Measurements from ENCODE around the gene INSYN2B. TPM values are rescaled to one million over a fixed set of nuclear protein-coding genes. Genes with fewer than 3 reads are reported as not detected.
"Not testable (repeated sequence)": the region's sequence is repeated elsewhere in the genome, so short reads cannot be mapped to it uniquely, and the experiment has no call there.

INSYN2B gene
- total RNA-seq, 1 experiment from 2014 or later: 15.6 TPM

GRCh38 chr5:169850409-169850808 lies 129.9 kb downstream of the INSYN2B start:
- DNase-seq (ENCODE audit: low spot score): no peak

- DNase-seq (ENCODE audit: low spot score): no peak
Observed at GRCh38 chr5:169848792-169849191, 131.5 kb downstream of the INSYN2B start.

- no peak for DNase-seq (ENCODE audit: low spot score)
Observed at GRCh38 chr5:169848271-169848670, 132.0 kb downstream of the INSYN2B start.

GRCh38 chr5:169847519-169847918 lies 132.8 kb downstream of the INSYN2B start:
- no peak for DNase-seq (ENCODE audit: low spot score)

- no peak for DNase-seq (ENCODE audit: low spot score)
Observed at GRCh38 chr5:169842699-169843098, 137.6 kb downstream of the INSYN2B start.

GRCh38 chr5:169840405-169840804 lies 139.9 kb downstream of the INSYN2B start:
- DNase-seq (ENCODE audit: low spot score): no peak

GRCh38 chr5:169838688-169839087 lies 141.6 kb downstream of the INSYN2B start:
- DNase-seq (ENCODE audit: low spot score): no peak

GRCh38 chr5:169837686-169838085 lies 142.6 kb downstream of the INSYN2B start:
- no peak for DNase-seq (ENCODE audit: low spot score)

GRCh38 chr5:169836835-169837536 lies 143.3 kb downstream of the INSYN2B start:
- no peak for DNase-seq (ENCODE audit: low spot score)

- not testable (repeated sequence) for DNase-seq (ENCODE audit: low spot score)
Observed at GRCh38 chr5:169834540-169834939, 145.8 kb downstream of the INSYN2B start.

- not testable (repeated sequence) for DNase-seq (ENCODE audit: low spot score)
Observed at GRCh38 chr5:169833681-169834292, 146.5 kb downstream of the INSYN2B start.

GRCh38 chr5:169832845-169833244 lies 147.4 kb downstream of the INSYN2B start:
- no peak for DNase-seq (ENCODE audit: low spot score)

- no peak for DNase-seq (ENCODE audit: low spot score)
Observed at GRCh38 chr5:169832304-169832703, 148.0 kb downstream of the INSYN2B start.

GRCh38 chr5:169831331-169831730 lies 149.0 kb downstream of the INSYN2B start:
- no peak for DNase-seq (ENCODE audit: low spot score)

GRCh38 chr5:169828385-169828784 lies 151.9 kb downstream of the INSYN2B start:
- no peak for DNase-seq (ENCODE audit: low spot score)

GRCh38 chr5:169827769-169828168 lies 152.5 kb downstream of the INSYN2B start:
- DNase-seq (ENCODE audit: low spot score): no peak

GRCh38 chr5:169826618-169827017 lies 153.7 kb downstream of the INSYN2B start:
- DNase-seq (ENCODE audit: low spot score): no peak

- DNase-seq (ENCODE audit: low spot score): no peak
Observed at GRCh38 chr5:169817031-169817430, 163.3 kb downstream of the INSYN2B start.

GRCh38 chr5:169814522-169814921 lies 165.8 kb downstream of the INSYN2B start:
- DNase-seq (ENCODE audit: low spot score): no peak
